Measurements from ENCODE around the gene LCNL1.

DNA sequence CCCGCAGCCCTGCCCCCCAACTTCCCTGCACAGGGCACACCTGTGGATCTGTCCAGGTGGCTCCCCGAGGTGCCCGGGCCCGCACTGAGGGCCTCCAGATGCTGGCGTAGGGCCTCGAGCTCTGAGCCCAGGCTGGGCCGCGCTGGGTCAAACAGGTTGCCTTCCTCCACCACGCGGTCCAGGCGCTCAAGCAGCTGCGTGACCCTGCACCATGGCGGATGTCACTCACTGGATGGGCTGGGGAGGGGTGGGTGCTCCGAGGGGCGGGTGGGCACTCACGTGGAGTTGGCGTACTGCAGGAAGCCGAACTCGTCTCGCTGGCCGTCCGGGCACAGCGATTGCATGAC, 39.8 kb downstream of the LCNL1 start:
- TF ChIP-seq, protein P1, sequence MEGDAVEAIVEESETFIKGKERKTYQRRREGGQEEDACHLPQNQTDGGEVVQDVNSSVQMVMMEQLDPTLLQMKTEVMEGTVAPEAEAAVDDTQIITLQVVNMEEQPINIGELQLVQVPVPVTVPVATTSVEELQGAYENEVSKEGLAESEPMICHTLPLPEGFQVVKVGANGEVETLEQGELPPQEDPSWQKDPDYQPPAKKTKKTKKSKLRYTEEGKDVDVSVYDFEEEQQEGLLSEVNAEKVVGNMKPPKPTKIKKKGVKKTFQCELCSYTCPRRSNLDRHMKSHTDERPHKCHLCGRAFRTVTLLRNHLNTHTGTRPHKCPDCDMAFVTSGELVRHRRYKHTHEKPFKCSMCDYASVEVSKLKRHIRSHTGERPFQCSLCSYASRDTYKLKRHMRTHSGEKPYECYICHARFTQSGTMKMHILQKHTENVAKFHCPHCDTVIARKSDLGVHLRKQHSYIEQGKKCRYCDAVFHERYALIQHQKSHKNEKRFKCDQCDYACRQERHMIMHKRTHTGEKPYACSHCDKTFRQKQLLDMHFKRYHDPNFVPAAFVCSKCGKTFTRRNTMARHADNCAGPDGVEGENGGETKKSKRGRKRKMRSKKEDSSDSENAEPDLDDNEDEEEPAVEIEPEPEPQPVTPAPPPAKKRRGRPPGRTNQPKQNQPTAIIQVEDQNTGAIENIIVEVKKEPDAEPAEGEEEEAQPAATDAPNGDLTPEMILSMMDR (IDR thresholded peaks at IDR 0.05), result no peak
- TF ChIP-seq POLR2A (IDR thresholded peaks at IDR 0.05), result no peak
